Measurements from ENCODE around the gene CCDC182. TPM values are rescaled to one million over a fixed set of nuclear protein-coding genes. Genes with fewer than 3 reads are reported as not detected.

CCDC182 gene
- total RNA-seq, 1 donor from 2014 or later = not detected

GRCh38 chr17:57726838-57727237, 18.3 kb downstream of the CCDC182 start:
- no peaks in the 10 kb centered on the region for H3K36me3 Mint-ChIP-seq
- no peaks in the 10 kb centered on the region for H3K9me3 Mint-ChIP-seq
- DNase-seq (ENCODE audit: extremely low spot score, unreplicated experiment) = no peak
- no peak overlapping the region for H3K27ac Mint-ChIP-seq
- peaks cover 23% of the 10 kb centered on the region for H3K4me1 Mint-ChIP-seq (ENCODE audit: unreplicated experiment)
- peaks cover 16% of the 10 kb centered on the region for H3K27me3 Mint-ChIP-seq
- TF ChIP-seq CTCF (conservative IDR thresholded peaks at IDR 0.05) = no peak
- H3K4me3 Mint-ChIP-seq = no peak overlapping the region

GRCh38 chr17:57726213-57726790, 18.8 kb downstream of the CCDC182 start:
- H3K27me3 Mint-ChIP-seq = peaks cover 20% of the 10 kb centered on the region
- no peak overlapping the region for H3K27ac Mint-ChIP-seq
- H3K4me3 Mint-ChIP-seq = no peak overlapping the region
- no peaks in the 10 kb centered on the region for H3K9me3 Mint-ChIP-seq
- H3K36me3 Mint-ChIP-seq = no peaks in the 10 kb centered on the region
- TF ChIP-seq CTCF (conservative IDR thresholded peaks at IDR 0.05) = no peak
- DNase-seq (ENCODE audit: extremely low spot score, unreplicated experiment) = no peak
- peaks cover 23% of the 10 kb centered on the region for H3K4me1 Mint-ChIP-seq (ENCODE audit: unreplicated experiment)

GRCh38 chr17:57724729-57725125, 20.4 kb downstream of the CCDC182 start:
- no peak for TF ChIP-seq CTCF (conservative IDR thresholded peaks at IDR 0.05)
- DNase-seq (ENCODE audit: extremely low spot score, unreplicated experiment) = no peak
- H3K27me3 Mint-ChIP-seq = peaks cover 21% of the 10 kb centered on the region
- H3K27ac Mint-ChIP-seq = no peak overlapping the region
- H3K9me3 Mint-ChIP-seq = no peaks in the 10 kb centered on the region
- H3K4me3 Mint-ChIP-seq = no peak overlapping the region
- peaks cover 23% of the 10 kb centered on the region for H3K4me1 Mint-ChIP-seq (ENCODE audit: unreplicated experiment)
- H3K36me3 Mint-ChIP-seq = no peaks in the 10 kb centered on the region

- H3K27ac Mint-ChIP-seq = no peak overlapping the region
- H3K36me3 Mint-ChIP-seq = no peaks in the 10 kb centered on the region
- no peak for TF ChIP-seq CTCF (conservative IDR thresholded peaks at IDR 0.05)
- no peaks in the 10 kb centered on the region for H3K9me3 Mint-ChIP-seq
- peaks cover 24% of the 10 kb centered on the region for H3K27me3 Mint-ChIP-seq
- peaks cover 23% of the 10 kb centered on the region for H3K4me1 Mint-ChIP-seq (ENCODE audit: unreplicated experiment)
- DNase-seq (ENCODE audit: extremely low spot score, unreplicated experiment) = no peak
- H3K4me3 Mint-ChIP-seq = no peak overlapping the region
Observed at GRCh38 chr17:57724026-57724728, 20.9 kb downstream of the CCDC182 start.

GRCh38 chr17:57723427-57724025, 21.6 kb downstream of the CCDC182 start:
- peaks cover 28% of the 10 kb centered on the region for H3K27me3 Mint-ChIP-seq

More at GRCh38 chr17:57723427-57724025, 21.6 kb downstream of the CCDC182 start:
- no peak for DNase-seq (ENCODE audit: extremely low spot score, unreplicated experiment)
- no peaks in the 10 kb centered on the region for H3K9me3 Mint-ChIP-seq
- no peak overlapping the region for H3K27ac Mint-ChIP-seq
- no peak for TF ChIP-seq CTCF (conservative IDR thresholded peaks at IDR 0.05)
- no peaks in the 10 kb centered on the region for H3K36me3 Mint-ChIP-seq
- H3K4me1 Mint-ChIP-seq (ENCODE audit: unreplicated experiment) = peaks cover 23% of the 10 kb centered on the region
- H3K4me3 Mint-ChIP-seq = no peak overlapping the region

Data from type B pancreatic cell (in vitro differentiated cells).